CD4-positive, alpha-beta T cell treated with Interleukin-6 for 4 hours (primary cell): Measurements from ENCODE around the gene TAOK1.
"Not testable (repeated sequence)": the region's sequence is repeated elsewhere in the genome, so short reads cannot be mapped to it uniquely, and the experiment has no call there.

Source experiments
- DNase-seq: peaks from one replicate; pipeline ENCODE4 v3.0.0-alpha.2; 2020; ENCODE audit warnings: mixed read lengths

Gene TAOK1

GRCh38 chr17:29549177-29549923, 159.2 kb downstream of the TAOK1 start:
- DNase-seq, result no peak

GRCh38 chr17:29555840-29556239, 165.7 kb downstream of the TAOK1 start:
- DNase-seq, result no peak

DNA sequence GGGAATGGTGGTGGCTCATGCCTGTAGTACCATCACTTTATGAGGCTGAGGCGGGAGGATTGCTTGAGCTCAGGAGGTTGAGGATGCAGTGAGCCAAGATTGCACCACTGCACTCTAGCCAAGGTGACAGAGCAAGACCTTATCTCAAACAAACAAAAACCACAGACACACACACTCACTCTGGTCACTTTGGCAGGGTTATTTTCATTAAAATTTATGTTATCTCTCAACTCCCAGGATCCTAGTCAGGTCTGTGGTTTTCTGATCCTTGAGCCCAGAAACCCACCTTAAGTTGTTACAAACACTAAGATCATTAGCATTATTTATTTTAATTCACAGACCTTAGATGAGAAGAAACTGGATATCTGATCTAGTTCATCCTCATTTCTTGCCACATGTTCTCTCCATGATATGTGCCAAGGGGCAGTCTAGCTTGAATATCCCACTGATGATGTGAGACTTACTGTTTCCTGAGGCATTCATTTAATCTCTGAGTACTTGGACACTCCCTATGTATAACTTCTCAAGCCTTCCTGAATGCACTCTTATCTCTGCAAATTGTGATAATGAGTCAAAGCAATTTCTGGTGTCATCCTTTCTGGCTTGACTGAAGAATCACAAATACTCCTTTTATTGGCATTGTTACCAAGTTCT, 167.0 kb downstream of the TAOK1 start:
- DNase-seq, result no peak

DNA sequence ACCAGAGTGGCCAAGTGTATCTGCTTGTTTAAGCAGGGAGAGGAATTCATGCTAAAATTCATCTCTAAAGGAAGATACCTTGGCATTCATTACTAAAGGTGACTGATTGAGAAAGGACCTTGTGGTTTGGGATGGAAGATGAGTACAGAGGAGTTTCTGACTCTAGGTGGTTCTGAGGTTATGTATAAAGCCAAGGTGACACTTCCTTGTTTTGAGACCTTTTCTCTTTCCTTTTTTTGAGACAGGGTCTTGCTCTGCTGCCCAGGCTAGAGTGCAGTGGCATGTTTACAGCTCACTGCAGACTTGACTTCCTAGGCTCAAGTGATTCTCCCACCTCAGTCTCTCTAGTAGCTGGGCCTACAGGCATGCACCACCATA, 167.6 kb downstream of the TAOK1 start:
- DNase-seq, result no peak

DNA sequence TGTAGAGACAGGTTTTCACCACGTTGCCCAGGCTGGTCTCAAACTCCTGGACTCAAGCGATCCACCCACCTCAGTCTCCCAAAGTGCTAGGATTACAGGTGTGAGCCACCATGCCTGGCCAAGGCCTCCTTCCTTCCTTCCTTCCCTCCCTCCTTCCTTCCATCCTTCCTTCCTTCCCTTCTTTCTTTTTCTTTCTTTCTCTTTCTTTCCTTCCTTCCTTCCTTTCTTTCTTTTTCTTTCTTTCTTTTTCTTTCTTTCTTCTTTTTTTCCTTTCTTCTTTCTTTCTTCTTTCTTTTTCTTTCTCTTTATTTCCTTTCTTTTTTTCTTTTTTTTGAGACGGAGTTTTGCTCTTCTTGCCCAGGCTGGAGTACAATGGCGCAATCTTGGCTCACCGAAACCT, 168.0 kb downstream of the TAOK1 start:
- not testable (repeated sequence) for DNase-seq

DNA sequence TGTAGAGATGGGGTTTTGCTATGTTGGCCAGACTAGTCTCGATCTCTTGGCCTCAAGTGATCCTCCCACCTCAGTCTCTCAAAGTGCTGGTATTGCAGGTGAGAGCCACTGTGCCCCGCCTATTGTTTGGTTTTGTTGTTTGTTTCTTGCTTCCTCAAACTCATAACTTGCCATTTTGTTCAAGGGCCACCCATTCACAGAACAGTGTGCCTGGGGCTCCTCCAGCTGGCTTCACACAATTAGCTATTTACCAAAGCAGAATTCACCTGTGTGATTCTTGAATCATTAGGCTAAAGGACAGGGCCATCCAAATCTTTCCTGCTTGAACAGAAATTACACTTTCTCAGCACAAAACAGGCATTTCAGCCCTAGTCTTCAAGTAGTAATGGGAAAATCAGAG, 169.5 kb downstream of the TAOK1 start:
- no peak for DNase-seq

GRCh38 chr17:29560316-29560715, 170.2 kb downstream of the TAOK1 start:
- no peak for DNase-seq

DNA sequence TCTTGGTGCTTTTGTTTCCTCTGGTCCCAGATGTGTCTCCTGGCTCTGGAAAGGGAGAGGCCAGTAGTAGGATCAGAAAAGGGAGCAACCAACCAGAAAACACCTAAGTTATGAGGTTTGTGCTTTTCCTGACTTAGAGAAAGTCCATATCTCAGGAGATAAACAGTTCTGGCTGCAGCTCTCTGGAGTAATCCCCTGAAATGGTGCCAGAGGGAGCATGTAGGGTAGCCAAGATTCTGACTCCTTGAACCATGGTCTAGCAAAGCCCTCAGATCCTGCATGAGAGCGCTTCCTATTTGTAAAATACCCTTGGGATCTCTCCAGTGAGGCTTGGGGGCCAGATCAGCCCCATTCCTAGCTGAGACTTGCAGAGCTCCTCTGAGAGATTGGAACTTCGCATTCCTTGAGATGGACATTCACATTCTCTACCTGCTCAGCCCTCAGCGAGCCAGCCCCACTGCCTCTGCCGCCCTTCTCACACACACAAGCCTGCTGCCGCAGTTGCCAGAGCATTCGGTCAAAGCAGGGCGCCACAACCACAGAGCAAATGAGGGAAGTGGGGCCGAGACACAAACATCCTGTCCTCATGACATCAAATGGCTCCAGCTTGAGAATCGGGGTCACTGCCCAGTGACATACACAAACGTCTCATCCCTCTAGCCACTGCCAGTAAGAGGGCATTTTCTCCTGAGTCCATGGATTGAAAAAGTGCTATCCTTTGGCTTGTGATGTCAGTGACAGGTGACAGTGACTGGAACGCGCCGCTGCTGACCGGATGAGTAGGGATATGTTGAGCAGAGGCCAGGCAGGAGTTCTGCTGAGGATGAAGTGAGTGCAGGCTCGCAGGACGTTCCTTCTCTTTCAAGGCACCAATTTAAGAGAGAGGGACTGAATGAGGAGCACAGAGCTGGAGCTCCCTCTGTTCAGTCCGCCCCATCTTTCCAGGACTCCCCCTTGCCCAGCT, 171.7 kb downstream of the TAOK1 start:
- peak; percentile 20 for DNase-seq

GRCh38 chr17:29562615-29563014, 172.5 kb downstream of the TAOK1 start:
- DNase-seq, result no peak

- no peak for DNase-seq
Observed at GRCh38 chr17:29563816-29564215, 173.7 kb downstream of the TAOK1 start.

- peak; percentile 73 for DNase-seq
Observed at GRCh38 chr17:29565643-29566472, 175.7 kb downstream of the TAOK1 start.

GRCh38 chr17:29566473-29567303, 176.5 kb downstream of the TAOK1 start, which contains the start of gene ABHD15:
TSS of gene ABHD15 (minus strand) at chr17:29567037. CDS start at chr17:29566966, 71 bp downstream.
- DNase-seq, result peak; percentile 61

GRCh38 chr17:29567304-29567553, 177.1 kb downstream of the TAOK1 start:
- DNase-seq, result no peak

DNA sequence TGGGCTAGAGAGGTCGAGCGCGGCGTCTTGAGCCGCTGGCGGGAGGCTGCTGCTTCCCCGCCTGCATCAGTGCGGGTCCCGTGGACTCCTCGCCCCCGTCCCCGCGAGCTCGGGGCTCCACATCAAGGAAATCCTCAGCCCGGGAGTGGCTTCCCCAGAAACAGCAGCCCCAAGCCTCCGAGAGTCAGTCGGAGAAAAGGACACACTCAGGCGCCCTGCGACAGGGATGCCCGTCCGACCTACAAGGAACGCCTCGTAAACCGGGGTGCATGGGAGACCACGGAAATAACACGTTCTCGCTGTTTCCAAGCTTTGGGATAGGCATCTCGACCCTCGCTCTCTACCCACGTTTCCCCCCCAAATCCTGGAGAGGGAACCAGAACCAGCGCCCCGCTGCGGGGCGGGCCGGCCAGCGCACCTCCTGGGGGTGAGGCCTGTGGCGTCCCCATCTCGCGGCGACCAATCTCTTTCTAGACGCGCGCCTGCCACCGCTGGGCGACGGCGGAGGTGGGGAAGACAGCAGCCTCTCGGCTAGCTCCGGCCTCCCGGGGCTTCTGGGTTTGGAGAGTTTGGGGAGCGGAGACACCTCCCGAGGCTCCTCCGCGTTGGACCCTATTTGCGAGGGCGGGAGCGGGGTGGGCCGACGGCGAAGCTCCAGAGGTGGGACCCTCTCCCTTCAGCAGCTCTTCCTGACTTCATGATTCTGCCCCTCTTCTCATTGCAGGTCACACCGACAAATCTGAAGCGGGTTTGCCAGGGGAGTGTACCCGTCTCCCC, 177.6 kb downstream of the TAOK1 start:
- DNase-seq, result peak; percentile 82

DNA sequence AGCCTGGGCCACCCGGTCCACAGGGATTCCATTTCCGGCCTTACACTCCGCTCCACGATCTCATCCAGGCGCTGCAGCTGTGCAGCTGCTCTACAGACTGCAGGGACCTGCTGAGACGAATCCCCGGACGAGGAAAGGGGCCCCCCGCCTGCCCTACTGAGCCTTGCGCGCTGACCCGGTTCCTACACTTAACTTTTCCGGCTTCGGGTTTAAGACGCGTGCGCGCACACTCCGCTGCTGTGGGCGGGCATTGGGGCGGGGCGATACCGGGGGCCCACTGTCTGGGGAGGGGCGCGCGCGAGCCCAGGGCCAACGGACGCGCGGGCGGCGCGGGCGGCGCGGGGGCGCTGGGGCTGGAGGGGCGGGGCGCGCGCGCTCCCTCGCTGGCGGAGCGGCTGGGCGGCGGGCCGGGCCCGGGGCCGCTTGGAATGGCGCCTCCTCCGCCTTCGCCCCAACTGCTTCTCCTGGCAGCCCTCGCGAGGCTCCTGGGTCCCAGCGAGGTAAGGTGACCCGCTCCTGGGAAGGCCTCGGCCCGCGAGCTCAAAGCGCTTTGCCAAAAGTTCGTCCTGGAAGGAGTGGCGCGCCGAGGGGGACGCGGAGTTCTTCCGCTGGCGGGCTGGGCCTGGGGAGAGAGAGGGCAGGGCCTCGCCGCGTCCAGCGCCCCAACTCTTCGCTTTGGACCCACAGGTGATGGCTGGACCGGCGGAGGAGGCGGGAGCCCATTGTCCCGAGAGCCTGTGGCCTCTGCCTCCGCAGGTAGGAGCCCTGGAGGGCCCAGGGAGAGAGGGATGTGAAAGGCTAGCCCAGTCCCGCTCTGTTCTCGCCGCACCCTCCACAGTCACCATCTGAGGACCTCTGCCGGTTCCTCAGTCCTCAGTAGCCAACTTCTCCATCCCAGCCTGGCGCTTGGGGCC, 178.4 kb downstream of the TAOK1 start, which contains the start of gene TP53I13:
TSS of gene TP53I13 (plus strand) at position 371 of the 914 bp plus-strand sequence. CDS start at position 429, 58 bp downstream.
- DNase-seq, result peak; percentile 97

DNA sequence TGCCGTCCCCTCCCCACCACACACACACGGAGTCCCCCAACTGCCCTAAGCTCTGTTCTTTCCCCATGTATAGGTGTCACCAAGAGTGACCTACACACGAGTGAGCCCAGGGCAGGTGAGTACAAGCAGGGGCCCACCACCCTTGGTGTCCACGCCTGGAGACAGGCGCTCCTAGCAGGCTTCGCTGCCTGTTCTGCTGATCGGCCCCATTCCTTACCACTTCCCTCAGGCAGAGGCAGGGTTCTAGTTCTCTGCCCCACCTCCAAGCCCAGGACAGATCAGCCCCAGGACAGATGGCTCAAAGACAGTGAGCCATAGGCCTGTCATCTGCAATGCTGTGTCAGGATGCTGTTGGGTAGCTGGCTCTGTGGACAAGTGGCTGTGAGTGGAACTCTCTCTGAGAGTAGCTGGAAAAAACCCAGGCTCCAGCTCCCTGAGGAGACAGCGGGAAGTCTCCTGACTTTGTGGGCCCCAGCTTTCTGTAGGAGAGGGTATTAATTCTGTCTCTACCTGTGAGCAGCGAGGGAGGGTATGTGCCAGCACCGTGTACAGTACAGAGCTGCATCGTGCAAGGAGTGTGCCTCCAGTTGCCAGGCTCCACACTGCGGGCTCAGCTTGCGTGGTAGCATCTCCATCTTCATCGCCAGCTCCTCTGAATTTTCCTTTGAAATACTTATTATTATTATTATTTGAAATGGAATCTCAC, 179.2 kb downstream of the TAOK1 start:
- no peak for DNase-seq

DNA sequence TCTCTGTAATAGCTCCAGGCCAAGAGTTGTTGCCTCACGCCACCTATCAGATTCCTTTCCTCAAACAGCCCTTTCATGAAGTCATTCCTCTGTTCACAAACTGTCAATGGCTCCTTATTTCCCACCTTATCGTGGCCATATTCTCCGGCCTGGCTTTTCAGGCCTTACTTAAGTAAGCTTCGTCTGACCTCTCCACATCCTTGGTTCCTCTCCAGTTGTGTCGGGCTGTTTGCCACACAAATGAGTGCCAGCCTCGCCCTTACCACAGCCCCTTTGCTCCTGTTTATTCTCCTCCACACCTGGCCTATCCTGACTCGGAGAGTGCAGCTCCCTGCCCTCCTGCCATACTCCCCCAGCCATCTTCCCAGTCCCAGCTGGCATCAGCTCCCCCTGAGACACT, 180.4 kb downstream of the TAOK1 start:
- DNase-seq, result no peak

DNA sequence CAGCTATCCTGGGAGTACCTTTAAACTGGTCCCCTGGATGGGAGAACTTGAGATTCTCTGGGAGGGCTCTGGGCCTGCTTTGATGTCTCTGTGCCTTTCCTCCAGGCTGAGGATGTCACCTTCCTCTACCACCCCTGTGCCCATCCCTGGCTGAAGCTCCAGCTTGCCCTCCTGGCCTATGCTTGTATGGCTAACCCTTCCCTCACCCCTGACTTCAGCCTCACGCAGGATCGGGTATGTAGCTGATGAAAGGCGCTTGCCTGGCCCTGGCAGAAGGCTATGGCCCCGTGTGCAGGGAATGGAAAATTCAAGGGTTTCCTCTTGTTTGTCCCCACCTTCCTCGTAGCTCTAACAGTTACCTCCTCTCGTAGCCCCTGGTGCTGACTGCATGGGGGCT, 181.3 kb downstream of the TAOK1 start:
- DNase-seq, result no peak
